Motor neuron (in vitro differentiated cells): ENCODE measurements around the gene ERC2. TPM values are rescaled to one million over a fixed set of nuclear protein-coding genes. Genes with fewer than 3 reads are reported as not detected.

ENCODE experiments used
- ATAC-seq, 8 experiments: fragments of 200-7000 bp; cut with Tn5 transposase; replicated peaks in 6 of 8; 2 replicates each; pipeline ENCODE4 v1.8.0; 2021; ENCODE audit warnings: mild to moderate bottlenecking in 8 of 8, moderate library complexity in 8 of 8
- H3K27ac ChIP-seq, 2 donors: fragments of 250-450 bp; sonication (Bioruptor Pico); 2 replicates each; pipeline ENCODE4 v1.9.0; 2021; ENCODE audit warnings: antibody characterized with exemption in 2 of 2, mild to moderate bottlenecking in 2 of 2, moderate library complexity in 1 of 2
- H3K4me1 ChIP-seq, 2 donors: fragments of 250-450 bp; sonication (Bioruptor Pico); replicated peaks in 1 of 2; 2 replicates each; pipeline ENCODE4 v1.6.1; 2021; ENCODE audit warnings: antibody characterized with exemption in 2 of 2, mild to moderate bottlenecking in 2 of 2, moderate library complexity in 1 of 2
- H3K4me3 ChIP-seq, 5 donors: fragments of 250-450 bp; sonication (Bioruptor Pico); 2 replicates each; pipeline ENCODE4 v1.9.0; 2021; ENCODE audit warnings: antibody characterized with exemption in 5 of 5, mild to moderate bottlenecking in 5 of 5, moderate library complexity in 4 of 5
- WGBS, 10 experiments: fragments of 450-650 bp; shearing (Covaris generic); methylation state at CpG; one replicate each; pipeline ENCODE4 v1.0.0; 2022; 5-methylcytosine and 5-hydroxymethylcytosine counted together
- in situ Hi-C, 9 experiments: fragments of 400-800 bp; cut with MboI; loops; one replicate each; pipeline ENCODE4 v1.15.0; 2021; ENCODE audit warnings: low sequenced_read_pairs in 9 of 9, low pct_unique_long_range_greater_than_20kb in 2 of 9; ENCODE audit not compliant: unreplicated experiment in 9 of 9
- total RNA-seq, 8 experiments: library from RNA; unstranded; fragments of 300-600 nt; gene quantifications; 2 replicates each; pipeline versions ENCODE4 v1.2.3 to v1.2.4, GENCODE V29; 2022

ERC2 gene
- total RNA-seq, 8 experiments from 2014 or later = 1.0 to 28.0 (median 18.2) TPM

DNA sequence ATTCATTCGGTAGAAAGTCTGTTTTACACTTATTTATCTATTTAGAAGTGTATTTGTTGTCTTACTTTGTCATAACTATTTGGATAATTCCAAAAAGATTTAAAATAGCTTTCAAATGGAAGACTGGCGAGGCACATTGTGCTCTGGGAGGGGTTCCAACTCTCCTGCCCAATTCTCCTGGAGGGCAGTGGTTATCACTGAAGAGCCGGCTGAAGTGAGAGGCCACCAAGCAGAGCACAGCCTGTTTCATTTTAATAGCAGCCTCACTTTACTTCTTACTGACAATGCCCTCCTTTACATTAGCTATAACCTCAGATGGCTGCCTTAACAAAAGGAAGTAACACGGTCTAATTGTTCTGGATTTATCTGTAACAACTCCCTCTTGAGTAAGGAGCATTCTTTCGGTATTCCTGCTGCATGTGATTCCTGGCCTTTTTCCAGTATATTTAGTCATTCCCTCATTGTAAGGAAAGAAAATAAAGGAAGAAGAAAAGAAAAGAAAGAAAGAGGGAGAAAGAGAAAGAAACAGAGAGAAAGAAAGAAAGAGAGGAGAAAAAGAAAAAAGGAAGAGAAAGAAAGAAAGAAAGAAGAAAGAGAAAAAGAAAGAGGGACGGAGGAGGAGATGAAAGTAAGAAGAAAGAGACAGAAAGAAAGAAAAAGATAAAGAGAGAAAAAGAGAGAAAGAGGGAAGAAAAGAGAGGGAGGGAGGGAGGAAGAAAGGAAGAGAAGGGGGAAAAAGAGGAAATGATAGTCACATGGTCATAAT is 641.4 kb downstream of the ERC2 start:
- no peak overlapping the region for H3K27ac ChIP-seq
- peaks cover 0 to 5% of the 10 kb centered on the region in 2 donors for H3K4me1 ChIP-seq
- in situ Hi-C loops = no loop called here
- ATAC-seq = no peak
- WGBS, 10 experiments = 9 to 87% (median 66%) methylated on average over 2 to 6 of the region's 6 CpGs
- no peak overlapping the region for H3K4me3 ChIP-seq

DNA sequence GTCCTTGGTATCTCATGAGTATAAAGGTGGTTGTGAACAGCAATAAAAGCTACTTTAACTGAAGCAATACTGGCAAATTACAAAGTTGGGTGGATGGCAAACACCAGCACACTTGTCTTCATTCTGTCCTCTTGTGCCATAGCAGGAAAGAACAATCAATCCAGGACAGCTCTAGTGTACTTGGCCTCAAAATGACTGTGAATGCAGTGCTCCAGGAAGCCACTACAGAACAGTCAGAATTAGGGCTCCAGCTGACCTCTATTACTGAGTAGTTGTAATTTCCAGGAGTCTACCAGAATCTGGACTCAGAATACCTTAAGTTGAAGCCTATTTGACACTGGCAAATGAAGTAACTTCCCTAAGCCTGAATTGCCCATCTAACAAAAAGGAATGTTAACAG is 642.2 kb downstream of the ERC2 start:
- H3K27ac ChIP-seq = no peak overlapping the region

GRCh38 chr3:55824406-55824805 is 643.9 kb downstream of the ERC2 start:
- Histone ChIP-seq H3K4me1 (no peaks in the 10 kb centered on the region), H3K4me3 (no peak overlapping the region), H3K27ac (no peak overlapping the region)
- in situ Hi-C loops = no loop called here
- no peak for ATAC-seq

More for the DNA sequence above, 642.2 kb downstream of the ERC2 start:
- H3K4me3 ChIP-seq = no peak overlapping the region
- in situ Hi-C loops = no loop called here
- no peaks in the 10 kb centered on the region for H3K4me1 ChIP-seq
- no peak for ATAC-seq

- ATAC-seq = no peak
- Histone ChIP-seq H3K4me1 (no peaks in the 10 kb centered on the region), H3K4me3 (no peak overlapping the region), H3K27ac (no peak overlapping the region)
- in situ Hi-C loops = no loop called here
- WGBS, 10 experiments = 20 to 100% (median 100%) methylated on average over 1 of the region's 1 CpG; no CpG with 5 or more reads in 3 of the 10 experiments
Measured at GRCh38 chr3:55823829-55824228, 644.4 kb downstream of the ERC2 start.

DNA sequence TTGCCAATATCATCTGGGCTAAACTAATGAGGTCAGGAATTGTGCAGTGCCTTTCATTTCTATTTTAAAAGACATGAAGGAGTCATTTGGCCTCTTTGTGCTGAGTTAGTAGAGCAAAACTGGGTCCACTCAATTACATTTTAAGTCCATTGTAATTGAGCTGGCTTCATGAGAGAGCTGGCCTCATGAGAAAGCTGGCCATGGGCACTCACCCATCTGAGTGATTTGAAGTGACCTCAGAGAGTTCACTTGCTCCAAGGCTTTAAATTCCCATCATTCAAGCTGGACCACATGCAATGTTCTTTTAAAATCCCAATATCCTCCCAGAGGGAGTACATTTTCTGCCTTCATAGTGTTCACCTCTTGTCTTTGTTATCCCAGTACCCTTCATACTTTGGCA is 645.3 kb downstream of the ERC2 start:
- in situ Hi-C loops = no loop called here
- H3K27ac ChIP-seq = no peak overlapping the region
- no peak for ATAC-seq
- no peaks in the 10 kb centered on the region for H3K4me1 ChIP-seq
- H3K4me3 ChIP-seq = no peak overlapping the region

GRCh38 chr3:55819005-55819404 is 649.3 kb downstream of the ERC2 start:
- in situ Hi-C loops = no loop called here
- Histone ChIP-seq H3K4me3 (no peak overlapping the region), H3K4me1 (no peaks in the 10 kb centered on the region), H3K27ac (no peak overlapping the region)
- no peak for ATAC-seq
- WGBS, 10 experiments = 1 to 93% (median 86%) methylated on average over 1 to 6 of the region's 6 CpGs

DNA sequence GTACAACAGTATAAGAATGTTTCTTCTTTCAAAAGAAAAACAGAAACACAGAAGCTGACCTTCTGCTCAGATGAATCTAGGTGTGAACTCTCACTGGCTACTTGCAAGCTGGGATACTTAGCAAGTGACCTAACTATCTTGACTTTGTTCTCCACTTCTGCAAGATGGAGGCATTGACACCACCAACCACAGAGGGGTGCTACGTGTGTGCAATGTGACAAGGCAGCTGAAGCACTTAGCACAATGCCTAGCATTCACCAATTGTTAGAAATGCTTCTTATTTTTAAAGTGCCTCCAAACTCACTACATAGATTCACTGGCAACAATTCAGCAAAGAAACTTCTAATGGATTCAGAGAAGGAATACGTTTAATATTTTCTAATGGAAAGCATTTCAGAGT is 649.8 kb downstream of the ERC2 start:
- ATAC-seq = peak in 2 of 8 experiments; percentile 36 to 48
- no peak overlapping the region for H3K27ac ChIP-seq
- no peaks in the 10 kb centered on the region for H3K4me1 ChIP-seq
- 0 to 89% (median 44%) methylated on average over 1 to 2 of the region's 2 CpGs; no CpG with 5 or more reads in 4 of the 10 experiments for WGBS, 10 experiments
- H3K4me3 ChIP-seq = no peak overlapping the region
- in situ Hi-C loops = no loop called here

GRCh38 chr3:55816794-55817576 is 651.3 kb downstream of the ERC2 start:
- H3K4me1 ChIP-seq = peaks cover 7 to 11% of the 10 kb centered on the region in 2 donors
- no peak for ATAC-seq
- 10 to 95% (median 51%) methylated on average over 2 to 7 of the region's 8 CpGs; no CpG with 5 or more reads in 3 of the 10 experiments for WGBS, 10 experiments
- no peak overlapping the region for H3K4me3 ChIP-seq
- no peak overlapping the region for H3K27ac ChIP-seq
- in situ Hi-C loops = no loop called here

GRCh38 chr3:55815262-55815661 is 653.0 kb downstream of the ERC2 start:
- 0 to 93% (median 78%) methylated on average over 1 to 6 of the region's 6 CpGs for WGBS, 10 experiments
- Histone ChIP-seq H3K4me3 (no peak overlapping the region), H3K4me1 (peaks cover 9 to 13% of the 10 kb centered on the region in 2 donors), H3K27ac (no peak overlapping the region)
- ATAC-seq = no peak
- in situ Hi-C loops = no loop called here

- in situ Hi-C loops = no loop called here
- no peak for ATAC-seq
- Histone ChIP-seq H3K4me3 (no peak overlapping the region), H3K4me1 (peaks cover 9 to 13% of the 10 kb centered on the region in 2 donors), H3K27ac (no peak overlapping the region)
- 0 to 100% (median 81%) methylated on average over 1 to 3 of the region's 3 CpGs for WGBS, 10 experiments
Measured at GRCh38 chr3:55813268-55814097, 654.8 kb downstream of the ERC2 start.

DNA sequence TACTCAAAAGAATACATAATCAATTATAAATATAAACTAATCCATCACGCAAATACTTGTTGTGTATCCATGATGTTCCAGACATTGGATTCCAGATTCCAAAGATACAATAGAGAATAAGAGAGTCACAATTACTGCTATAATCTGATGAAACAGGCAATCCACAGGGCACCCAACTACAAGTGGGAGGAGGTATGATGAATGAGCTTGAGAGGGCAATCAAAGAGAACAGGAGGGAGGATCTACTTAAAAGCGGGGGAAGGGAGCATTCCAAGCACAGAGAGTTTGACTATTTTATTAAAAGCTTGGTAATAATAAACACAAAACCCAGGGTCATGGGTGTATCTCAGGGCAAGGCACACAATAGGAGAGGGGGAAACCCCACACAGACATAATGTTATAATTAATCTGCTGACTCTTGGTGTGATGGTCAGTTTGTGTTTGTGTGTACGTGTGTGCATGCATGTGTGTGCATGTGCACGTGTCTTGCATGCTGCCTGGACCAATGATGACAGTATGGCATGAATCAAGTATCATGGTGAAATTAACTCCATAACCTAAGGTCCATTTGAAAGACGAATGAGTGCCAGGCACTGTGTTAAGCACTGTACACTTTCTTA is 655.8 kb downstream of the ERC2 start:
- in situ Hi-C loops = no loop called here
- H3K4me3 ChIP-seq = no peak overlapping the region
- peaks cover 9 to 13% of the 10 kb centered on the region in 2 donors for H3K4me1 ChIP-seq
- ATAC-seq = peak in 2 of 8 experiments; percentile 27 to 63
- H3K27ac ChIP-seq = peak overlapping the region in 1 of 2 donors; percentile 24
- 17 to 100% (median 80%) methylated on average over 1 to 4 of the region's 5 CpGs for WGBS, 10 experiments

GRCh38 chr3:55807210-55807609 is 661.1 kb downstream of the ERC2 start:
- H3K27ac ChIP-seq = no peak overlapping the region
- peaks cover 4% of the 10 kb centered on the region in 2 donors for H3K4me1 ChIP-seq
- 36 to 100% (median 79%) methylated on average over 1 of the region's 1 CpG; no CpG with 5 or more reads in 4 of the 10 experiments for WGBS, 10 experiments
- no peak for ATAC-seq
- in situ Hi-C loops = no loop called here
- H3K4me3 ChIP-seq = no peak overlapping the region

GRCh38 chr3:55805169-55805568 is 663.1 kb downstream of the ERC2 start:
- in situ Hi-C loops = no loop called here

More at GRCh38 chr3:55805169-55805568, 663.1 kb downstream of the ERC2 start:
- Histone ChIP-seq H3K4me1 (no peaks in the 10 kb centered on the region), H3K27ac (no peak overlapping the region), H3K4me3 (no peak overlapping the region)
- ATAC-seq = no peak
- WGBS, 10 experiments = 0 to 100% (median 63%) methylated on average over 1 to 2 of the region's 2 CpGs; no CpG with 5 or more reads in 6 of the 10 experiments
